ENCODE measurements around the gene FGF14.

GRCh38 chr13:101846249-101846648 lies 555.6 kb downstream of the FGF14 start:
- TF ChIP-seq CTCF (IDR thresholded peaks at IDR 0.05): no peak
- TF ChIP-seq POLR2A (IDR thresholded peaks at IDR 0.05): no peak
